Vagina (tissue), 2 donors: ENCODE results near the gene DAB1. TPM values are rescaled to one million over a fixed set of nuclear protein-coding genes. Genes with fewer than 3 reads are reported as not detected.

Experiments
- DNase-seq, 2 donors: peaks; one replicate each; pipeline ENCODE4 v3.0.0-alpha.2; 2017; ENCODE audit errors: extremely low spot score in 2 of 2
- H3K27ac ChIP-seq: fragments of 200-600 bp; sonication (generic); one replicate; pipeline ENCODE4 v1.5.1; 2019
- H3K27me3 ChIP-seq: fragments of 200-600 bp; sonication (generic); one replicate; pipeline ENCODE4 v1.5.1; 2019
- H3K36me3 ChIP-seq, 2 donors: fragments of 200-600 bp; sonication (generic); one replicate each; pipeline ENCODE4 v1.5.1; 2017 to 2019
- H3K4me1 ChIP-seq: fragments of 200-600 bp; sonication (generic); one replicate; pipeline ENCODE4 v1.5.1; 2019
- H3K4me3 ChIP-seq, 2 donors: fragments of 200-600 bp; sonication (generic); 1 replicate in 1 of 2; 2 replicates in 1 of 2; pipeline ENCODE4 v1.5.1; 2016 to 2019
- H3K9me3 ChIP-seq: fragments of 200-600 bp; sonication (generic); one replicate; pipeline ENCODE4 v1.5.1; 2019
- CTCF ChIP-seq, 3 experiments: fragments of 450-650 bp in 2 of 3; fragments of 200-600 bp in 1 of 3; sonication (generic) in 1 of 3; IDR thresholded peaks; one replicate each; pipeline ENCODE4 v1.5.1; 2017 to 2019; ENCODE audit warnings: antibody characterized with exemption in 3 of 3, mild to moderate bottlenecking in 2 of 3, moderate library complexity in 2 of 3
- POLR2A ChIP-seq, 2 donors: fragments of 450-650 bp; IDR thresholded peaks; one replicate each; pipeline ENCODE4 v1.6.1; 2017; ENCODE audit warnings: antibody characterized with exemption in 2 of 2, mild to moderate bottlenecking in 2 of 2, moderate library complexity in 2 of 2
- POLR2AphosphoS5 ChIP-seq, 2 donors: sonication (generic); formaldehyde crosslinking; IDR thresholded peaks; one replicate each; pipeline ENCODE4 v1.9.0; 2017; ENCODE audit warnings: antibody characterized with exemption in 2 of 2, mild to moderate bottlenecking in 2 of 2, low read depth in 1 of 2; ENCODE audit not compliant: insufficient read depth in 1 of 2
- intact Hi-C: fragments of 100-400 bp; cut with DNase I; formaldehyde crosslinking; loops from one replicate; pipeline ENCODE4 v1.15.1; 2023
- total RNA-seq: library from RNA; depleted of rRNA; stranded (reverse); fragments of >200 nt; gene quantifications from one replicate; pipeline ENCODE4 v1.2.3, GENCODE V29; 2016

DAB1 gene
- total RNA-seq, 1 donor from 2014 or later: 0.25 TPM

DNA sequence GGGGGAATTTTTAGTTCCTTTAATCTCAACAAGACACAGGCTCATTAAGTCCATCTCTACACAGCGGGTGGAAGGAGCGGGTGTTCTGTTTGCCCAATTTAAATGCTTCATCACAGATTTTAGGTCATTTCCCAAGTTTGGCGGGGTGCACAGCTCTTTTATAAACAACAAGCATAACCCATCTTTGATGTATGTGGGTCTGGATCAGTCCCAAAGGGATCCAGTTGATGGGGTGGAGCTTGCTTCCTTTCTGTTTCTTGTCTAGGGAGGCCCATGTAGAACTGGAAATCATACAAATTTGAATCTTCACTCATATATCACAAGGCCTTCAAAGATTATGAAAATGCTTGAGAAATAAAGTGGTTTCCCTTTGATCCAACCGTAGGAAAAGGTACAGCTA, 317.6 kb downstream of the DAB1 start:
- H3K9me3 ChIP-seq: no peaks in the 10 kb centered on the region
- H3K4me3 ChIP-seq: no peak overlapping the region
- no peaks in the 10 kb centered on the region for H3K4me1 ChIP-seq
- TF ChIP-seq CTCF (IDR thresholded peaks at IDR 0.05) (no peak), POLR2A (IDR thresholded peaks at IDR 0.05) (no peak), POLR2AphosphoS5 (IDR thresholded peaks at IDR 0.05; ENCODE audit: insufficient read depth in 1 of 2, low read depth in 1 of 2) (no peak)
- no peaks in the 10 kb centered on the region for H3K27me3 ChIP-seq
- no peak overlapping the region for H3K27ac ChIP-seq
- intact Hi-C loops: no loop called here
- H3K36me3 ChIP-seq: no peaks in the 10 kb centered on the region
- DNase-seq: no peak

- DNase-seq: no peak
- no peak for TF ChIP-seq POLR2A (IDR thresholded peaks at IDR 0.05)
- no peak for TF ChIP-seq POLR2AphosphoS5 (IDR thresholded peaks at IDR 0.05; ENCODE audit: insufficient read depth in 1 of 2, low read depth in 1 of 2)
- TF ChIP-seq CTCF (IDR thresholded peaks at IDR 0.05): no peak
- intact Hi-C loops: no loop called here
Measured at GRCh38 chr1:57102561-57103326, 321.1 kb downstream of the DAB1 start.

DNA sequence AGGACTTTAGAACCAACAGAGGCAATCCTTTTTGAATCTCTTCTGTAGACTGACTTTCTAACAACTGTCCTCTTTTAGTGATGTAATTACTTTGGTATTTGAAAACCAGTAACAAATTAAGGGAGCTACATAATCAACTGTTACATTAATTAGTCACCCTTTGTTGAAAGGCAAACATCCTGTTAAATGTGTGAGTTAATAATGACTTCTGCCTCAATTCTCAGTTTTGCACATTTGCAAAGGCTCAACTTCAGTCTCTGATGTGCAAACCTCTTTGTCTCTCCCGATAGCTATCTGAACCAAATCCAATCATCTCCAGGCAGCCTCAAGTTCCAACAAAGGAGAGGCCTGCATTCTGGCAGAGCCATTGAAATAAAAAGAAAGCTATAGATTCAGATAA, 322.7 kb downstream of the DAB1 start:
- H3K27ac ChIP-seq: no peak overlapping the region
- no peak overlapping the region for H3K4me3 ChIP-seq
- no peak for DNase-seq
- H3K36me3 ChIP-seq: no peaks in the 10 kb centered on the region
- H3K9me3 ChIP-seq: no peaks in the 10 kb centered on the region
- TF ChIP-seq CTCF (IDR thresholded peaks at IDR 0.05) (no peak), POLR2AphosphoS5 (IDR thresholded peaks at IDR 0.05; ENCODE audit: insufficient read depth in 1 of 2, low read depth in 1 of 2) (no peak), POLR2A (IDR thresholded peaks at IDR 0.05) (no peak)
- no peaks in the 10 kb centered on the region for H3K27me3 ChIP-seq
- no peaks in the 10 kb centered on the region for H3K4me1 ChIP-seq
- intact Hi-C loops: no loop called here

More at GRCh38 chr1:57102561-57103326, 321.1 kb downstream of the DAB1 start:
- Histone ChIP-seq H3K36me3 (no peaks in the 10 kb centered on the region), H3K27ac (no peak overlapping the region), H3K9me3 (no peaks in the 10 kb centered on the region), H3K4me1 (no peaks in the 10 kb centered on the region), H3K4me3 (no peak overlapping the region), H3K27me3 (no peaks in the 10 kb centered on the region)

- no peaks in the 10 kb centered on the region for H3K36me3 ChIP-seq
- no peaks in the 10 kb centered on the region for H3K27me3 ChIP-seq
- H3K4me1 ChIP-seq: no peaks in the 10 kb centered on the region
- intact Hi-C loops: no loop called here
- H3K4me3 ChIP-seq: no peak overlapping the region
- H3K27ac ChIP-seq: no peak overlapping the region
- no peak for DNase-seq
- no peaks in the 10 kb centered on the region for H3K9me3 ChIP-seq
- no peak for TF ChIP-seq POLR2AphosphoS5 (IDR thresholded peaks at IDR 0.05; ENCODE audit: insufficient read depth in 1 of 2, low read depth in 1 of 2)
- TF ChIP-seq POLR2A (IDR thresholded peaks at IDR 0.05): no peak
- TF ChIP-seq CTCF (IDR thresholded peaks at IDR 0.05): no peak
Measured at GRCh38 chr1:57094749-57095148, 329.1 kb downstream of the DAB1 start.

GRCh38 chr1:57093122-57093521, 330.7 kb downstream of the DAB1 start:
- DNase-seq: no peak
- intact Hi-C loops: no loop called here
- Histone ChIP-seq H3K4me1 (no peaks in the 10 kb centered on the region), H3K4me3 (no peak overlapping the region), H3K36me3 (no peaks in the 10 kb centered on the region), H3K27ac (no peak overlapping the region), H3K9me3 (no peaks in the 10 kb centered on the region), H3K27me3 (no peaks in the 10 kb centered on the region)
- no peak for TF ChIP-seq CTCF (IDR thresholded peaks at IDR 0.05)
